Hematopoietic multipotent progenitor cell treated with erythropoietin and hydrocortisone succinate and interleukin-3 and kit ligand, for 15 days (in vitro differentiated cells): ENCODE results near the gene AKT3.

ENCODE experiments used
- DNase-seq: peaks from one replicate; pipeline ENCODE4 v3.0.0-alpha.2; 2015; ENCODE audit warnings: low spot score

Gene AKT3

GRCh38 chr1:243487649-243488227, 362.3 kb downstream of the AKT3 start:
- no peak for DNase-seq

DNA sequence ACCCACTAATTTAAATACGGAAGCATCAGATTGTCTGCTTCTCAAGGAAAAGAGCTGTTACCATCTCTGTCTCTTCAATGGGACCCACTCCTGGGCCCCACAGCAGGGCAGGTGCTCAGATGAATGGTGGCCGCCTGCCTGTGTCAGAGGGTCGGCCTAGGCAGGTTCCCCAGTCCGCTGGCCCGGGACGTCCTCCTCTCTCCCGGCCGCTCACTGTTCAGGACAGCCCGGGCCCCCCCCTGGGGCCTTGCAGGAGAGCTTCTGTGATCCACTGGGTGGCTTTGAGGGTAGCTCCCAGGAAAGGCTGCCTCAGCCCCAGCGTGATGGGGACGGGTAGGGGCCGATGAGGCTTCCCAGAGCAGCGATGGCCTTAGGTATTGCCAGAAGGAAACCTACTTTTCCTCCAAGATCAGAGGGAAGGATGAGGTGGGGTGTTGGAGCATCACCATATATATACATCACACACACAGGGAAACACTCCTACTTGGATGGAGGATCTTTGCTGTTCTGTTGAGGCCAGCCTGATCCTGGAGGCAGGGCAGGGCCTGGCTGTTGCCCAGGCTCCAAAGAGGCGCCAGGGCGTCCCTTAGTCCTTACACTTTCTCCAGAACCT, 362.9 kb downstream of the AKT3 start:
- DNase-seq = no peak

- DNase-seq = no peak
These were observed 366.1 kb downstream of the AKT3 start for GRCh38 chr1:243483952-243484351.

GRCh38 chr1:243483071-243483771, 366.8 kb downstream of the AKT3 start:
- no peak for DNase-seq

DNA sequence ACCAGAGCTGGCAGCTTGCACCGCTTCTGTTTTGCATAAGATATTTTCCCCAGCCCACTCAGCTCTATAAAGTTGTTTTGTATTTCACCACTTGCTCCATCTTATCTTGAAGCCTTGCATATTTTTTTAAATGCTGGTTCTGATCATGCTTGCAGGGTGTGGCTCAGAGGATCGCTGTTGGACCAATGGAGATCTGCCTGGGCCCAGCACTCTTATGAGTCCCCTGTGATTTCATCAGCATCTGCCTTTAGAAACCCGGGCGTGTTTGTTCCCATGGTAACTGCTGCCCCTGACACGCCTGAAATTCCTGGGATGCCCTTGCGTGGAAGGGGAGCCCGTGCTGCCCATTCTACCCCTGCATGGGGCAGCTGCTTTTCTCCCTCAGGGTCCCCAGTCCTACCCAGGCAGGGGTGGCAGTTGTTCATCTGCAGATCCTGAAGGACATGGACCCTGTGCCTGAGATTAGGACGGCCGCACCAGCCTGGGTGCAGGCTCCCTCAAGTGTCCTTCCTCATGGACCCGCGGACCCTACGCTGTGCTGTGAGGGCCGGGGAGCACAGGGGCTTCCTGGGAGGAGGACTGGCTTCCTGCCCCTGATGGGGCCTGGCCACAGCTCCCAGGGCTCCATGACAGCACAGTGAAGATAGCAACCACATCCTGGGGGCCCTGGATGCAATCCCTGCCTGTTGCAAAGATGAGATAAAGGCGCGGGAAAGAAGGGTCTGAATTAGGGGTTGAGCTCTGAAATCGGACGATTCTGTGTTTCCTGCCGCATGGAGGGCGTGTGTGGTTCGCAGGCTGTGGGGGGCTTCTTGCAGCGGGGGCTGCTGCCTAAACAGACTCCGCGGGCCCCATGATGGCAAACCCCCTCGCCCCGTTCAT, 367.7 kb downstream of the AKT3 start:
- DNase-seq = no peak

DNA sequence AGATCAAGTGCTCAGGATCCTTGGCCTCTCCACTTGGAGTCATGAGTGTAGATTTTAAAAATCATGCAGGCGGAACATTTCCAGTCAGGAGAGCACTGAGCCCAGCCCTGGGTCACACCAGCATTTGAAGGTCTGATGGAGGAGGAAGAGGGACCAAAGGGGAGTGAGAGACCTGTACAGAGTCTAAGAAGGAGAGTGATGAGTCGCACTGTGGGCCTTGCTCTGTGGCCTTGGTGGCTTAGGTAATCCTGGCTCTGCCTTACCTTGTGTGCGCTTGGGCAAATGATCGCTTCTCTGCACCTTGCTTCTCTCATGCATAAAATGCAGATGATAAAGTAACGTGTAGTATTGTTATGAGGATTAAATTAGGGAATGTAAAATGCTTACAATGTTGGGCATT, 368.9 kb downstream of the AKT3 start:
- DNase-seq = no peak

GRCh38 chr1:243477731-243478290, 372.2 kb downstream of the AKT3 start:
- no peak for DNase-seq

DNA sequence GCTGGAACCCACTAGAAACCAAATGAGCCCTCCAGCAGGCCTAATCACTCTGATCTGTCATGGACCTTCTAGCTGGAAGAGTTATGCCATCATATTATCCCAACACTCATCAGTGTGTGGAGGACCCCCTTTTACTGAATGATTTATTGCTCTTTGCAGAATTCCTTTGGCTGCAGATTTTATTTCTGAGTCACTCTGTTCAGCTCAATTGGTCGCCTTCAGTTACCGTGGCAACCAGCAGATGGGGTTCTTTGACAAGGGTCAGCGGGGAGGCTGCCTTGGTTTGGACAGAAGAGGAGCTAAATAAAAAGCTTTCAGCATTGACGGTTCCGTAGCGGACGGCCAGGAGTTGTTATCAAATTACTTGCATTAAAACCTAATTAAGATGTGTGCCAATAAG, 374.1 kb downstream of the AKT3 start:
- no peak for DNase-seq

DNA sequence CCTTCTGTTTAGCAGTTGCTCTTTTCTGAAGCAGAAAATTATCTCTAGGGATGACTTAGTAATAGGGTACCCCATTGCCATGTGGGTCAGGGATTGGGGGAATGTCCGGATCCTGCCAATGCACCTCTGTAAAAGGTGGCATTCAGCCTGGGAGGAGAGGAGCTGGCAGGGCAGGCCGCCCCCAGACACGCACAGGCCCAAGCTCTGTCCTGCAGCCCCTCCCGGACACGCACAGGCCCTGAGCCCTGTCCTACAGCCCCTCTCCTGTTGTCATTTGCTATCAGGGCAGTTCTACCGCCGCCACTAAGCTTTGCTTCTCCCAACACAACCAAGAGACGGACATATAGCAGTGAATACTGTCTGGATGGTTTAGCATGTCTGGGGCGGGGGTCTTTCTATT, 375.1 kb downstream of the AKT3 start:
- no peak for DNase-seq

DNA sequence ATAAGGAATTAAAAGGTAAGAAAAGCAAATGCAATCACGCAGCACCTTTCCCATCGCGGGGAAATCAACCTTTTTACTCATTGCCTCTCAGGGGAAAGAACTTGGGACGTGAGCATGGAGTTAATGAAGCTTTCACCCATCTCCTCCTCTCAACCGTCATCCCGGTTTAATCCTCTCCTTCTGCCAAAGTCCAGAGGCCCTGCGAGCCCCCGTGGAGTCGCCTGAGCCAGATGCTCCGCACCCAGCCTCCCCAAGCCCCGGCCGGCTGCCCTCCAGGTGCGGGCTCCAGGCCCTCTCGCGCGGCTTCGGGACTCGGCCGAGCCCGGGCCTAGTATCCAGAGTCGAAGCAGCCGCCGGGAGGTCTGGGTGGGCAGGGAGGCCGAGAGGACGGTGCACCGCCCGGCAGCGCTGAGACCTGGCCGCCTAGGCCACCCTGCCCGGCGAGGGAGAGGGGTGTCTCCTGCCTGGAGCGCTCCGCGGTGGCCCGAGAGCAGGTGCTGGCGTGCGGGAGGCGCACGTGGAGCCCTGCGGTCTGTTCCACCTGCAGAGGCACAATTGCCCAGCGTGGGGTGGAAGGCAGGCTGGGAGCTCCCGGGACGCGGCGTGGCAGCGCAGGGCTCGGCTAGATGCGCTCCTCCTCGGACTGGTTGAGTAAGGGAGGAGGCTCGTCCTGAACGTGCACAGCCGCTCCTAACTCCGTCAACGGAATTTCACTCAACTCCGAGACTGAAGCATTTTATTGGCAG, 375.7 kb downstream of the AKT3 start:
- DNase-seq = no peak

GRCh38 chr1:243473227-243474135, 376.6 kb downstream of the AKT3 start:
- DNase-seq = peak; percentile 20

DNA sequence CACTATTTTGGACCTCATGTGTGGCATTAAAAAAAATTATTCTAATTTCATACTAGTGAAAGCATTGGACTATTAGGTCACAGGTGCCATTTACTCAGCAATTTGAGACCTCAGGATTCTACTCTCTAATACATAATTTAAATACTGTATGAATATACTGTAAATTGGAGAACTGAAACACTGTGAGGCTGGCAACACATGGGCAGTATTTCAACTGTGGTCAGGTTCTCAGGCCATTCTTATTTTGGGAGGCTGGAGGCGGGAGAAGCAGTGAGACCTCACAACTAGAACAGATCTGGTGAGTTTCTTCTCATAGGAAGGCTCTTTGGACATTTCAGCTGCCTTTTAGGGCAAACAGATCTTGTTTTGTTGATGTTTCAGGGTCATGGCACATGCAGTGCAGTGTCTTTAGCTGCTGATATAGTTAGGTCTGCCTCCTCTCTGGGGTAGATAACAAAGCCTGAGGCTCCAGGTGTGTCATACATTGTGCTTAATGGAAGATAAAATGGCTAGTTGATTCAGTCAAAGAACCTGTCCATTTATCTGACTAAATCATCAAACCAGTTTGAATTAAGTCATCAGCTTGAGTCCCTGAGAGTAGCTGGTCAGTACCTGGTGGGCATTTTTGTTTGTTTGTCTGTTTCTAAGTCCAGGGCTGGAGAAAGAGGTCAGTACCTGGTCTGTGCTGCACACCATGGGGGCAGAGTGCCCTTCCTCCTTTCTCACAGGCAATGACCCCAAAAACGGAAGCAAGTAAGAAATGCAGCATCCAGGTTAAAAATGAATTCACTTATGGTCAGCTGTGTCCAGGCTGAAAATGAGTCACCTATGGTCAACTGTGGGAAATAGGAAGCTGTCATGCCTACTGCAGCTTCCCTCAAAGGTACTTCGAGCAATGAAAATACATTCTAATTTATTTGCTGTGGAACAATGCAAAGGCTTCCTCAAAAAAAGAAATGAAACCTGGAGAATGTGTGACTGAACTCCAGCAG, 378.0 kb downstream of the AKT3 start:
- DNase-seq = no peak

DNA sequence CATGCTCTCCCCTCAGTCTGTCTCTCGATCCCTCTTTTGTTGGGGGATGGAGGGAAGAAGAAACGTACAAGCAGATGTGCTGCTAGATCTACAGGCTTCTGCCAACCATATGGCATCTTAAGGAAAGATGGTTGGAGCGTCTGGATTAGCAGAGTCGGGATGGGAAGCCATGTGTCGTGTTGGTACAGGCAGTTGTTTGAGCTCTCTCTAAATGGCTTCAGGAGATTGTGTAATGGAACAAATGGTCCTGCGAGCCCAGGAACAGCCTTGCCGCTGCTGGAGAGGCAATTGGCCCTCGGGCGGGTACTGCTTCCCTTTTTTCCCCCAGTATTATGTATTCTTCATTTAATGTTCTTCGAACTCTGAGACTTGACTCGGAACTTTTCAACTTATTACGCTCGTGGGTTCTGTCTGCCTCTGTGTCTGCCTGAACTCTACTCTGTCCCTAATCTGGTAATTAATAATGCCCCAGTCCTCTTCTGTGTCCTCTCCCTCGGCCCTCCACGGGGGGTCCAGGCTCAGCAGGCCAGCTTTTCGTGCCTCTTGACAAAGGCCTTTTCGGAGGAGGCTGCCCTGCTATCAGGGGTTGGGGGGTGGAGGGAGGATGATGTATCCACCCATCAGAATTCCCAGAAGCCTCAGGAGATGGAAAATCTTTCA, 378.9 kb downstream of the AKT3 start:
- no peak for DNase-seq

GRCh38 chr1:243470502-243470901, 379.5 kb downstream of the AKT3 start:
- no peak for DNase-seq

DNA sequence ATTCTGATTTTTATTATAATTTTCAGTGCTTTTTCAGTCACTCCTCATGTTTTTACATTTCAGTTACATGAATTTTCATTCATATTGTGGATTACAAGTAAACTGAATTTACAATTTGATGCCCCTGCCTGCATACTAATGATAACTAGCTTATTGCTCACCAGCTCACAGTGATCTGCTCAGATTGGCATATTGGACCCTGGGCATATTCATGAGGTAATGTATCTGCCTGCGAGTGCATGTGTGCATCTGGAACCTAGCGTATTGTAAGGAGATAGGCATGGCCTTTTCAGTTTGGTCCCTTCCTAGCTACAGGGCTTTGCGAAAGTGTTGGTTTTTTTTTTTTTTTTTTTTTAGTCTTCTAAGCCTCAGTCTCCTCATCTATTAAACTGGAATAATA, 380.5 kb downstream of the AKT3 start:
- no peak for DNase-seq

DNA sequence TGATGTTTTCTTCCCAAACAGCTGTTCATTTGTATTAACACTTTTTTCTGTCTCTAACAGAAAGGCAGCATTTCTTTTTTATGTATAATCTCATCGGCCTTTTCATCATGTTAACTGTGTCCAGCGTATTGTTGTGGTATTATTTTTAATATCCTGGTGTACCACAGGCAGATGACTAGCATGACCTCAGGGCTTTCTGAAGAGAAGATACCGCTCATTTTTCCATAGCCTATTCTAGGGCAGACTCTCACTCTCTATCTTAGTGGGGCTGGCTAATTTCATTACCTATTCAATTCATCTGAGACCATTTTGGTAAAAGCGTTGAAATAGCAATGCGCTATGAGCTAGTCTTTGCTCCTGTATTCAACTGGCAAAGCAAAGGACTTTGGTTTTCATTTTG, 384.3 kb downstream of the AKT3 start:
- DNase-seq = no peak

DNA sequence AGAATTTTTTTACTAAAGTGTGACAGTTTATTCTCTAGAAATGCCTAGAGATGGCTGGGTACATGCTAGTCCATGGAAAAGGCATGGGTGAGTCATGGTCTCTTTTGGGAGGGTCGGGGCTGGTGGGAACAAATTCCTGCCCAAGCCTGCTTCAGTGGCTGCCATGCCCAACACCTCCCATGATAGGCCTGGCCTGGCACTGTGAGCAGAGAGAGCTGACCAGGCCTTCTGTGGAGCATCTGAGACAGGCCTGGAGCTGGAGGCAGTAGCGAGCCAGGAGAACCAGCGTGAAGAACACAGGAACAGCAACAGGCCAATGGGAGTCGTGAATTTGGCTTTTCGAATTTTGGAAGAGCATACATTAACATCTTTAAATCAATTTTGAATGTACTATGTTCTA, 385.0 kb downstream of the AKT3 start:
- no peak for DNase-seq

DNA sequence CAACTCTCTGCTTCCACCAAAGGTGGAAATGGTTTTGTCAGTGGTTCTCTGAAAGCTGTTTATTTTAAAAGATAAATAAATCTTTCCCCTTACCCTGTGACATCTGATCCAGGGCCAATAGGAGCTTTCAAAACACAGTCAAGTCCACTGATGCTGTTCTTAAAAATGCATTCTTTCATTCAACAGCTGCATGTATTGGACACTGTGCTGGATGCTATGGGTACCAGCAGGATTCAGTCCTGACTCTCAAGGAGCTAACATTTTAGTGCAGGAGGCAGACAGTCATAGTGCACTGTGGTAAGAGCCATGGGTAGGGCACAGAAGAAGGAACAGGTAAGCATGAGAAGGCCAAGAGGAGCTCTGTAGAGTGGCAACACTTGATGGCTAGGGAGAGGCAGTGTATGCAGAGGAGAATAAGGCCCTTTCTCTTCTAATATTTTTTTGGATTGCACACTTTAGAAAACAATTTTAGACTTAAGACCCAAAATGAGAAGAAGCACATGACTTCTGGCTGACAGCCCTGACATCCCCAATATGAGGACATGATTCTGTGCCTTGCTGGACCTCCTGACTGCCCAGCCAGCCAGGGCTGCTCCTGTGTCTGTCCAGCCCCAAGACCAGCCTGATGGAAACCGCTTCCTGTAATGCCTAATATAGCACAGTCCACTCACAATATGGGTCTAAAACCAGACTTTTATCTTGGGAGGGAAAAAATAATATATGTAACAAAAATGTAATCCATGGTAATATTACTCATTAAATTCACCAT, 386.9 kb downstream of the AKT3 start:
- no peak for DNase-seq
